Dendritic cell treated with granulocyte-macrophage colony-stimulating factor and Interleukin-4, amounts not matched to agents 40 ng/mL and 50 ng/mL, for 4 days (primary cell): Measurements from ENCODE around the gene PLEKHF1.
A peak's percentile ranks its signal among the peaks of the same experiment; 100 is the strongest.

Experiments
- H3K27ac Mint-ChIP-seq: one replicate; pipeline ENCODE4 v1.8.0; 2022; ENCODE audit warnings: mild to moderate bottlenecking, mixed read lengths
- H3K27me3 Mint-ChIP-seq: one replicate; pipeline ENCODE4 v1.8.0; 2022; ENCODE audit warnings: mild to moderate bottlenecking, mixed read lengths
- H3K36me3 Mint-ChIP-seq: one replicate; pipeline ENCODE4 v1.8.0; 2022; ENCODE audit warnings: low read depth, mixed read lengths
- H3K4me1 Mint-ChIP-seq: one replicate; pipeline ENCODE4 v1.8.0; 2022; ENCODE audit warnings: low read depth, mixed read lengths
- H3K4me3 Mint-ChIP-seq: one replicate; pipeline ENCODE4 v1.8.0; 2022; ENCODE audit warnings: mild to moderate bottlenecking, moderate library complexity, mixed read lengths
- H3K9me3 Mint-ChIP-seq: one replicate; pipeline ENCODE4 v1.8.0; 2022; ENCODE audit warnings: mixed read lengths
- intact Hi-C: fragments of 100-400 bp; cut with micrococcal nuclease; formaldehyde crosslinking; loops from one replicate; pipeline ENCODE4 v1.15.0; 2022

The PLEKHF1 gene

DNA sequence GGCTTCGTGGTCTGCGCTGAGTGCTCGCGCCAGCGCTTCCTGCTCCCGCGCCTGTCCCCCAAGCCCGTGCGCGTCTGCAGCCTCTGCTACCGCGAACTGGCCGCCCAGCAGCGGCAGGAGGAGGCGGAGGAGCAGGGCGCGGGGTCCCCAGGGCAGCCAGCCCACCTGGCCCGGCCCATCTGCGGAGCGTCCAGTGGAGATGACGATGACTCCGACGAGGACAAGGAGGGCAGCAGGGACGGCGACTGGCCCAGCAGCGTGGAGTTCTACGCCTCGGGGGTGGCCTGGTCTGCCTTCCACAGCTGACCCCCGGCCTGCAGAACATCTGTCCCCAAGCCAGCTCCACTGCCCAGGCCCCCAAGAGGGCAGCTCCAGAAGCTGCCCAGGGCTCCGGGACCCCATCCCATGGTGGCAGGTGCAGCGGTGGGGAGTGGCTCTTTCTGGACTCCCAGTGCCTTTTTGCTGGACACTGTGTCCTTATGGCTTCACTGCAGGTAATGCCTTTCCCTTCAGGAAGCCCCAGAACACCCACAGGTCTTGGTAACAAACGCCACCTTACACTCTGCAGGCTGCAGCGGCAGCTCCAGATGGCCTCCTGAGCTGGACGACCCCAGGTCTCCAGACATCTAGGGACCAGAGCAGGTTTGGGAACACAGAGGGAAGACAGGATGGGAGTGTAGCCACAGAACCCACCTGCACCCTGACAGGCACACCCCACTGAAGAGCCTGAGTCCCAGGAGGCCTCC is 9.3 kb downstream of the PLEKHF1 start:
- H3K4me3 Mint-ChIP-seq = no peak overlapping the region
- intact Hi-C loops = no loop called here
- H3K36me3 Mint-ChIP-seq = no peaks in the 10 kb centered on the region
- no peak overlapping the region for H3K27ac Mint-ChIP-seq
- H3K4me1 Mint-ChIP-seq = peaks cover 18% of the 10 kb centered on the region
- H3K27me3 Mint-ChIP-seq = no peaks in the 10 kb centered on the region
- H3K9me3 Mint-ChIP-seq = no peaks in the 10 kb centered on the region

DNA sequence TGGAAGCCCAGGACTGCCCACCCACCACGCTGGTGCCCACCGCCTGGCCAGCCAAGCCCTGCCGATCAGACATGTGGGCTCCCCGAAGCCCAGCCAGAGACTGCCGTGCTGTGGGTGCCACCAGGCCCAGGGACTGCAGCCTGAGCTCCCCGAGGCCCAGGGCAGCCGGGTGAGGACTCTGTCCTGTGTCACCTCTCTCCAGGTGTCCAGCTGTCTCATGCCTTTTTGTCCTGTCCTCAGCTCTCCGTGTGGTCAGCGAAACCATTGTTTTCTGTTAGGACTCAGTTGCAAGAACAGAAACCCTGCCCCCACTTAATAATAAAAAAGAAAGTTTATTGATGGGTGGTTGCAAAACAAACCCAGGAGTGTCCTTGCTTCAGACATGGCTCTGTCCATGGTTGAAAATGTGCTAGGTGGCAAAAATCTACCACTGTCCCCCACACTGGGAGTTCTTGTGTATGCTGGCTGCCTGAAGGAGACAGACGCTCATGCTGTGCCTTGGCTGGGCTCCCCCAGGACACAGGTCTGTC is 9.9 kb downstream of the PLEKHF1 start:
- Mint-ChIP-seq H3K4me1 (peaks cover 18% of the 10 kb centered on the region), H3K27me3 (no peaks in the 10 kb centered on the region), H3K36me3 (no peaks in the 10 kb centered on the region), H3K27ac (no peak overlapping the region), H3K4me3 (no peak overlapping the region), H3K9me3 (no peaks in the 10 kb centered on the region)
- intact Hi-C loops = no loop called here

GRCh38 chr19:29675650-29676186 is 10.5 kb downstream of the PLEKHF1 start:
- H3K27me3 Mint-ChIP-seq = no peaks in the 10 kb centered on the region
- no peaks in the 10 kb centered on the region for H3K36me3 Mint-ChIP-seq
- no peak overlapping the region for H3K27ac Mint-ChIP-seq
- no peaks in the 10 kb centered on the region for H3K9me3 Mint-ChIP-seq
- H3K4me3 Mint-ChIP-seq = no peak overlapping the region
- H3K4me1 Mint-ChIP-seq = peaks cover 22% of the 10 kb centered on the region
- intact Hi-C loops = no loop called here

DNA sequence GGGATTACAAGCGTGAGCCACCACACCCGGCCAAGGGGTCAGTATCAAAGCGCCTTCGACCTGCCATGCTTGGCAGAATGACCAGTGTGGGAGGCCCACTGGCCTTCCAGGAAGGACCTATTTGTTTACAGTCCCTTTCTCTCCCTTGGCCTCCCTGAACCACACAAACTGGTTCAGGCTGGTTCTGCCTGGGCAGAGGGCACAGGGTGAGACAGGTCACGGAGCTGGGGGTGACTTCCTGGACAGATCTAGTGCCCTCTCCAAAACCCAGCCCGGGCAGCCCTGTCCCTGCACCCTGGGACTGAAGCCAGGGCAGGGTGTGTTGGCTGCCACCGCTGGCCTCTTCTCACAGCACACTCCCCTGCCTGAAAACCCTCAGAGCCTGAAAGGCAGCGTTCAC is 11.3 kb downstream of the PLEKHF1 start:
- intact Hi-C loops = no loop called here
- no peaks in the 10 kb centered on the region for H3K9me3 Mint-ChIP-seq
- no peaks in the 10 kb centered on the region for H3K27me3 Mint-ChIP-seq
- H3K36me3 Mint-ChIP-seq = no peaks in the 10 kb centered on the region
- no peak overlapping the region for H3K27ac Mint-ChIP-seq
- H3K4me1 Mint-ChIP-seq = peaks cover 25% of the 10 kb centered on the region
- no peak overlapping the region for H3K4me3 Mint-ChIP-seq

GRCh38 chr19:29677001-29677817 is 11.9 kb downstream of the PLEKHF1 start:
- H3K4me1 Mint-ChIP-seq = peaks cover 20% of the 10 kb centered on the region
- H3K4me3 Mint-ChIP-seq = no peak overlapping the region
- no peaks in the 10 kb centered on the region for H3K27me3 Mint-ChIP-seq
- intact Hi-C loops = no loop called here
- H3K27ac Mint-ChIP-seq = no peak overlapping the region
- no peaks in the 10 kb centered on the region for H3K36me3 Mint-ChIP-seq
- H3K9me3 Mint-ChIP-seq = no peaks in the 10 kb centered on the region

GRCh38 chr19:29678484-29679106 is 13.3 kb downstream of the PLEKHF1 start:
- Mint-ChIP-seq H3K4me1 (peaks cover 10% of the 10 kb centered on the region), H3K27ac (no peak overlapping the region), H3K4me3 (no peak overlapping the region)

GRCh38 chr19:29679598-29680210 is 14.4 kb downstream of the PLEKHF1 start:
- no peaks in the 10 kb centered on the region for H3K9me3 Mint-ChIP-seq
- H3K4me3 Mint-ChIP-seq = no peak overlapping the region
- H3K36me3 Mint-ChIP-seq = no peaks in the 10 kb centered on the region
- H3K27me3 Mint-ChIP-seq = no peaks in the 10 kb centered on the region
- peaks cover 10% of the 10 kb centered on the region for H3K4me1 Mint-ChIP-seq
- intact Hi-C loops = no loop called here
- no peak overlapping the region for H3K27ac Mint-ChIP-seq

More at GRCh38 chr19:29678484-29679106, 13.3 kb downstream of the PLEKHF1 start:
- H3K27me3 Mint-ChIP-seq = no peaks in the 10 kb centered on the region
- no peaks in the 10 kb centered on the region for H3K9me3 Mint-ChIP-seq
- intact Hi-C loops = no loop called here
- no peaks in the 10 kb centered on the region for H3K36me3 Mint-ChIP-seq

DNA sequence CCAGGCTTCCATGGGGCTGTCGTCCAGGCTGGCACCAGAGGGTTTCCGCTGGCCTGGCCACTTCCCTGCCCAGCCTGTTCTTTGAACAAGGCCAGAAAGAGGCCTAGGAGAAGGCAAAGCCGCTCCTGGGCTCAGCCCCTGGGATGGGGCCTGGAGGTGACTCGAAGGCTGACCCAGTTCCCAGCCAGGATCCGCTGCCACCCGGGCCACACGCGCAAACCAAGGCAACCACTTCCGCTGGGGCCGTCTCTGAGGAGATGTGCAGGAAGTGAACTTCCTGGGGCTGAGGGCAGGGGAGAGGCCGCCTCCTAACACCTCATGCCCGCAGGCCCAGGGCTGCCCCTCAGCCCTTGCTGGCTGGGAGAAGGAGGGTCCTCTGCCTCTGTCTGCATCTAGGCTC is 15.2 kb downstream of the PLEKHF1 start:
- Mint-ChIP-seq H3K27me3 (no peaks in the 10 kb centered on the region), H3K4me3 (no peak overlapping the region), H3K4me1 (peaks cover 10% of the 10 kb centered on the region), H3K9me3 (no peaks in the 10 kb centered on the region), H3K27ac (peak overlapping the region; percentile 12), H3K36me3 (no peaks in the 10 kb centered on the region)
- intact Hi-C loops = no loop called here

DNA sequence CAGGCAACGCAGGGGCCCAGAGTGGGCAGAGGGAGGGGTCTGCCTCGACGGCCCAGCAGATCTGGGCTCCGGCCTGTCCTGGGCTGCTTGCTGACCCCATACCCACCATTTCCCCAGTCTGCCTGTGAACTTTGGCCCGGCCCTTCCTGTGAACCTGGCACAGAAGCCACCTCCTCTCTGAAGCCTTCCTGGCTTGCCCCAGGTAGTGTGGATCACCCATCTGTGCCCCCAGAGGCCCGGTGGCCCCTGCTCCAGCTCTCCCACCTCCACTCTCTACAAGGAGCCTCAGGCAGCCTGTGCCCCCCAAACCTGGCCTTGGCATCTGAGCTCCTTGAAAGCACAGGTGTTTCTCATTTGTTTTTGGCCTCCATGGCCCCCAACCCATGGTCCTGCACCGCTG is 15.7 kb downstream of the PLEKHF1 start:
- H3K36me3 Mint-ChIP-seq = no peaks in the 10 kb centered on the region
- no peaks in the 10 kb centered on the region for H3K27me3 Mint-ChIP-seq
- peaks cover 10% of the 10 kb centered on the region for H3K4me1 Mint-ChIP-seq
- no peak overlapping the region for H3K4me3 Mint-ChIP-seq
- no peaks in the 10 kb centered on the region for H3K9me3 Mint-ChIP-seq
- intact Hi-C loops = no loop called here
- peak overlapping the region; percentile 12 for H3K27ac Mint-ChIP-seq

GRCh38 chr19:29681422-29682235 is 16.4 kb downstream of the PLEKHF1 start:
- intact Hi-C loops = no loop called here
- H3K36me3 Mint-ChIP-seq = no peaks in the 10 kb centered on the region

GRCh38 chr19:29682236-29682895 is 17.1 kb downstream of the PLEKHF1 start:
- peaks cover 4% of the 10 kb centered on the region for H3K27me3 Mint-ChIP-seq
- no peaks in the 10 kb centered on the region for H3K36me3 Mint-ChIP-seq
- no peak overlapping the region for H3K4me3 Mint-ChIP-seq
- peaks cover 16% of the 10 kb centered on the region for H3K4me1 Mint-ChIP-seq
- H3K27ac Mint-ChIP-seq = no peak overlapping the region
- intact Hi-C loops = no loop called here
- H3K9me3 Mint-ChIP-seq = no peaks in the 10 kb centered on the region

More at GRCh38 chr19:29681422-29682235, 16.4 kb downstream of the PLEKHF1 start:
- no peak overlapping the region for H3K4me3 Mint-ChIP-seq
- H3K4me1 Mint-ChIP-seq = peaks cover 10% of the 10 kb centered on the region
- H3K27me3 Mint-ChIP-seq = no peaks in the 10 kb centered on the region
- no peaks in the 10 kb centered on the region for H3K9me3 Mint-ChIP-seq
- peak overlapping the region; percentile 12 for H3K27ac Mint-ChIP-seq

GRCh38 chr19:29683009-29683408 is 17.7 kb downstream of the PLEKHF1 start:
- intact Hi-C loops = no loop called here
- Mint-ChIP-seq H3K27ac (no peak overlapping the region), H3K27me3 (peaks cover 4% of the 10 kb centered on the region), H3K9me3 (no peaks in the 10 kb centered on the region), H3K4me1 (peaks cover 17% of the 10 kb centered on the region), H3K36me3 (no peaks in the 10 kb centered on the region), H3K4me3 (no peak overlapping the region)
